Activated CD4-positive, alpha-beta T cell treated with anti-CD3 and anti-CD28 coated beads, Interleukin-2, Interleukin-4, amounts not matched to agents 100 ng/mL and 50 ng/mL, durations not matched to agents 16 hours and 8 hours (primary cell): ENCODE results near the gene COG4.
"Not testable (repeated sequence)": the region's sequence is repeated elsewhere in the genome, so short reads cannot be mapped to it uniquely, and the experiment has no call there.

ENCODE experiments used
- DNase-seq: peaks from one replicate; pipeline ENCODE4 v3.0.0-alpha.2; 2020; ENCODE audit warnings: low spot score

COG4 gene

DNA sequence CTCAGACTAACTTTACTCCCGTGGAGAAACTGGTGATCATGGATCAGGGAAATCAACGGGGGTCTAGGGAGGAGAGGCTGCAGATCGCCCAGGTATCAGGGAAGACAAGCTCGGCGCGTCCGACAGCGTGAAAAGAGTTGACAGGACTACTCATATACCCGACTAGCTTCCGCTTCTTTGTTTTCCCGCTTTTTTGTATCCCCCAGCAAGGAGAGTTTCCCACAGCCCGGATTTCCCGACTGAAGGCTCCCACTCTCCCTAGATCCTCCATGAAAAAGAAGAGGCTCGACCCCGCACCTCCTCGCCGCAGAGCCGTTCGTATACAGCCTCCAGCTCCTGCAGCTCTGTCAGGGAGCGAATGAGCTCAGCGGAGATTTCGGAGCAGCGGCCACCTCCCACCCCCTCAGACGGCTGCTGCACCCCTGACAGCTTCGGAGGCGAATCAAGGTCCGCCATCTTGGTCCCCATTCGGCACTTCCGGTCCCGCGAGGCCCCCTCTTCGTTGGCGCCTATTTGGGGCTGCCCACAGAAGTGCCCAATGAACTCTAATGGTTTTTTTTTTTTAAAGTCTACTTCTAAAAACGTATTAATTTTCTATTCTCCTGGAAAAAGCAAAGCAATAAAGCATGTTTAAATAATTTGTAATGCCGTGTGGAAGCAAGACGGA lies at the start of gene COG4:
Gene COG4, minus strand, starts transcription at position 479 of the 667 bp plus-strand sequence. Its CDS starts 11 bp downstream, at position 468.
- peak; percentile 93 for DNase-seq

DNA sequence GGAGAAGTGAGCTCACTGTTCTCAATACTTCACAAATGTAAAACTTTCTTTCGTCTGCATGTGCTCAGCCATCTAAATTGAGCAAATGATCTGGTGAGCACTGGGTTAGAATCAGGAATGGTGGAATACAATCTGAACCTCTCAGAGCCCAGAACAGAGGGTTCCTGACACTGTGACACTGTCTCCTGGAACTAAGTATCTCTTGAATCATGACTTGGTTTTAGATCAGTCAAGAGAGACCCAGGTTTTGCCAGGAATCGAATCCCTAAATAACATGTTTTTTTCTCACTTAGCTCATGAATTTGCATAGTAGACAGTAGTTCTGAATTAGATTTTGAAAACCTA lies 49.5 kb upstream of the COG4 start:
- DNase-seq: no peak

DNA sequence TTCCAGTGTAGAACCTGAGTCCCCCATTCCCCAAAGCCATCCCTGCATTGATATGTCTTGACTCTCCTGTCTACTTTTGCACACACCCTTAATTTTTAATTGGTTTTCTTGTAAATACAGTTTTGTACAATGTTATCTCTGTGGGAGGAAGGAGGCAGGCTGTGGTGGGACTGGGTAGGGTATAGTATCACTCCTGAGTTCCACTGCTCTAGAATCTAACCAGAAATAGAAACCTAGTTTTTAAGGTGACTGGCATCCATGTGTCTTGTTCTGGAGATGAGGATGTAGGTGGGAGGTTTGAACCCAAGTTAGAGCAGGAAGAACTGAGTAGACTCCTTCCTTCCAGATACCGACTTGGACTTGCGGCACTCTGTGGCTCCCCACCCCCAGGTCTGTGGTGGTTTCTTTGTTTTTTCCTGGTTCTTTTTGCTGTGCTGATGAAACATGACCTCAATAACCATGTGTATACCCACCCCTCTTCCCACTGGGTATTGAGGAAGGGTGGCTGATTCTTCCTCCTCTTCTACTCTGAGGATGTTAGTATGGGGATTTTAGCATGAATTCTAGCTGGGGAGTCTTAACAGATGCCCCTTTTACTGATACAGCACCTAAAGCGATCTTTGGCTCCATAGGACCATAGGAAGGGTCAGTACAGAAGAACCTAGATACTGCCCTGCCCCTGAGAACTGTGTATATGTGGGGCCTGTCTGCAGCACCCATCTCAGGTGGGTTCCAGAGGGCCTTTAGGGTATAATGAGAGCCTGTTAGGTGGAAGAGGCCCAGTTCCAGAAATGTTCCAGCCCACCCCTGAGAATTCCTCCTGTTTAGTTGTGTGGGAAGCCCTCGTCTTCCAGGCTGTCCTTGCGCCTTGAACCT lies 48.9 kb upstream of the COG4 start:
- no peak for DNase-seq

DNA sequence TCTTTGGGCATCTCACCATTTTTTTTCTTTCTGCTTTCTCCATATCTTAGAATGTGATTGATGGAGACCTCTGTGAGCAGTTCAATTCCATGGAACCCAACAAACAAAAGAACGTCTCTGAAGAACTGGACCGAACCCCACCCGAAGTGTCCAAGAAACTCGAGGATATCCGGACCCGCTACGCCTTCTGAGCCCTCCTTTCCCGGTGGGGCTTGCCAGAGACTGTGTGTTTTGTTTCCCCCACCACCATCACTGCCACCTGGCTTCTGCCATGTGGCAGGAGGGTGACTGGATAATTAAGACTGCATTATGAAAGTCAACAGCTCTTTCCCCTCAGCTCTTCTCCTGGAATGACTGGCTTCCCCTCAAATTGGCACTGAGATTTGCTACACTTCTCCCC lies 48.3 kb upstream of the COG4 start:
- no peak for DNase-seq

DNA sequence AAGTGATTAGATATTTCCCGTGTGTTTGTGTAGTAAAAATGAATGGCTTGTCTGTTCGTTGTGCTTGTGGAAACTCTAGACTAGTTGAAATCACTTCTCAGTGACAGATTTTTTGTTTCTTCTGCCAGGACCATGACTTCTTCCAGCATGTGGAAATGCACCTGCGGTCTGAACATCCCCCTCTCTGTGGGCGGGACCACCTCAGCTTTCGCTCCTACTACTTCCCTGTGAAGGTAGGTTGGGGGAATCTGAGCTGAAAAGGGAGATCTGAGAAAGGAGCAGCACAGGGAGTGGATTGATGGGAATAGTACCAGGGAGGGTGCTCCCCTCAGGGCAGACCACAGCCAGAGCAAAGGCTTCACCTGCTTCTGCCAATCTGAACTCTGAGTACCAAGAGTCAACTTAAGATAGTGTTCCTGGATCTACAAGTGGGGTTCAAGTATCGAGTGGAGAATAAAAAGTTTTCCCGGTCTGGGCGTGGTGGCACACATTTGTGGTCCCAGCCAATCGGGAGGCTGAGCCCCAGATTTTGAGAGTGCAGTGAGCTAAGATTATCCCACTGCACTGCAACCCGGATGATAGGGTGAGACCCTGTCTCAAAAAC lies 47.7 kb upstream of the COG4 start:
- no peak for DNase-seq

DNA sequence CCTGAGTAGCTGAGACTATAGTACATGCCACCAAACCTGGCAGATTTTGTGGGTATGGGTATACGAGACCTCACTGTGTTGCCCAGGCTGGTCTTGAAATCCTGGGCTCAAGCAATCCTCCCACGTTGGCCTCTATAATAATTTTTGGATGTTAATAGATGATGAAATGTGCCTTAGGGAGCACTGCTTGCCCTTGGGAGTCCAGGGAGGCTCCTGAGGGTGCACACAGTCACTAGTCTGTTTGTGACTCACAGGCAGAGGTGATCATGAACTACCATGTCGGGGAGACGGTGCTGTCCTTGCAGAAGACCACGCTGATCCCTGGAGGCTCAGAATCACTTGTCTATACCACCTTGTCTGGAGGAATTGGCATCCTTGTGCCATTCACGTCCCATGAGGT lies 46.4 kb upstream of the COG4 start:
- DNase-seq: no peak

DNA sequence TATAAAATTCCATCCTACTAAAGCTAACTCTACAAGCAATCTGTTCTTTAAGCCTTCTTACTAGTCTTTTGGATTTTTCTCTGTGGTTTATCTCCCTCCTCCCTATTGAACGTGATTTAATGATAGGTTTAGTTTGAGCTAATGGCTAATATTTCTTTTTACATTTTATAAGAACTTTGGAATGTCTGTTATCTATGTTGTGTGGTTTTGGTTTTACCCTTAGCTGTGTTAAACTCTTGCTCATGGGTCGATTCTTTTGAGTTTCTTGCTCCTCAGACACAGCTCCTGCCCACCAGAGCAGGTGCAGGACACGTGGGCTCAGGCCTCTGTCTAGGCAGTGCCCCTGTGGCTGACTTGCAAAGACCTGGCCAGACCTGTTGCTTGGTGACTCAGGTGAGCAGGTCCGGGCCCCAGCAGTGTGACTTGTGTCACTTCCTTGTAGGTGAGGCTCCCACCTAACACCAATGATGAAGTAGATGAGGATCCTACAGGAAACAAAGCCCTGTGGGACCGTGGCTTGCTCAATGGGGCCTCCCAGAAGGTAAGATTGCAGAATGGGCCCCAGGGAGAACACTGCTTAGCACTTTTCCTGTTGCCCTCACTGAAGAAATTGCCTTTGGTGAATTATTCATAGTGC lies 45.4 kb upstream of the COG4 start:
- no peak for DNase-seq

DNA sequence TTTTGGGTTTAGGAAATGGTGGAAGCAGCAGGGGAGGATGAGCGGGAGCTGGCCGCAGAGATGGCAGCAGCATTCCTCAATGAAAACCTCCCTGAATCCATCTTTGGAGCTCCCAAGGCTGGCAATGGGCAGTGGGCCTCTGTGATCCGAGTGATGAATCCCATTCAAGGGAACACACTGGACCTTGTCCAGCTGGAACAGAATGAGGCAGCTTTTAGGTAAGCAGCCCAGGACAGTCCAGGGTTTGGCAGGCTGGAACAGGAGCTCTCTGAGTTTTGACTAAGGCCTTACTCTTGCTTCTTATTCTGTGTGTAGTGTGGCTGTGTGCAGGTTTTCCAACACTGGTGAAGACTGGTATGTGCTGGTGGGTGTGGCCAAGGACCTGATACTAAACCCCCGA lies 41.7 kb upstream of the COG4 start:
- DNase-seq: no peak

DNA sequence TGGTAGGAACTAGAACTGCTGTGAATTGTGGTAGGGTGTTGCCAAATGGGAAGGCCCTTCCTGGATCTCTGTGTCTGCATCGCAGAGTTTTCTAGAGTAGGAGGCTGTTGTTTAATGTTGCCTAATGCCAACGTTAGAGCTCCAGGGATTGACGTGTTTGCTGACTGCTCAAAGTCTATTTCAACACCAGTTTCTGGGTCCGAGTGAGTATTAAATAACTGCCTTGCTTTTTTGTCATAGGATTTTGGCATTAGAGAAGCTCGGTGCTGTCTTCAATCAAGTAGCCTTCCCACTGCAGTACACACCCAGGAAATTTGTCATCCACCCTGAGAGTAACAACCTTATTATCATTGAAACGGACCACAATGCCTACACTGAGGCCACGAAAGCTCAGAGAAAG lies 40.3 kb upstream of the COG4 start:
- no peak for DNase-seq

DNA sequence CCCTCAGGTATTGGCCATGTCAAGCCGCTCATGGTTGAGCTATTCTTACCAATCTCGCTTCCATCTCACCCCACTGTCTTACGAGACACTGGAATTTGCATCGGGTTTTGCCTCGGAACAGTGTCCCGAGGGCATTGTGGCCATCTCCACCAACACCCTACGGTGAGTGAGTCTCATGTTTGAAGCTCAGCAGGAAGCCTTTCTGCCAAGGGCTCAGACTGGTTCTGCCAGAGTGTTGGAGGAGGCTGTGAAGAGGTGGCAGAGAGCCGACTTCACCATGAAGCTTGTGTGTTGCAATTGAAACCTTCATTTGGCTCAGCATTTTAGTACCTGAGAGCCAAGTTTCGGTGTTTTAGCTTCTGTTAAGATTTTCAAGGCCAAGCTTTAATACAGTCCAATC lies 38.3 kb upstream of the COG4 start:
- DNase-seq: no peak

DNA sequence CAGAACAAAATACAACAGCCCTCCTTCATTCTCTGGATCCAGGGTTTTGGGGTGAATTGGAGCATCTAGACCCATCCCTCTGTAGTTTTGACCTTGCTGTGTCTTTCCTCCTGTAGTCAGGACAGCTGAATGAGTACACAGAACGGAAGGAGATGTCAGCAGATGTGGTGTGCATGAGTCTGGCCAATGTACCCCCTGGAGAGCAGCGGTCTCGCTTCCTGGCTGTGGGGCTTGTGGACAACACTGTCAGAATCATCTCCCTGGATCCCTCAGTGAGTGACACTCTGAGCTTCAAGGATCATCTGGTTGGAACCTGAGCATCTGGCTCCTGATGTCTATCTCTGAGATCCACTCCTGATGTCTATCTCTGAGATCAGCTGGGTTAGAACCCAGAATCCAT lies 32.7 kb upstream of the COG4 start:
- no peak for DNase-seq

DNA sequence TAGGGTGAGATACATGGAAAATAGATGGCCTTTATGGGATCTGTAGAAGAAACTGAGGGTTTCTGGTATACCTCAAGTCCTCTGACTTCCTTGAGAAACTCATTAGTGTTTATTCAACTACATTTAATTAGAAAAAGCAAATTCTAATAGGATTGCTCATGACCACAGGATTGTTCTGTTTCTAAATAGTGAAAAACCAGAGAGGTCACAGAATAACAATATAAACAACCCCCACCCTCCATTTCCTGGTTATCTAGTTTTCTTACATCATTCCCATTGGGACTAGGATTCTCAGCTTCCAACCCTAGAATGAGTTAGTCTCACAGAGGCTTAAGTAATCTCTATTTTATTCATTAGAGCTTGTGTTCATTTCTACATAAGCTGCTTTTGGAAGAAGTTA lies 30.3 kb upstream of the COG4 start:
- no peak for DNase-seq

DNA sequence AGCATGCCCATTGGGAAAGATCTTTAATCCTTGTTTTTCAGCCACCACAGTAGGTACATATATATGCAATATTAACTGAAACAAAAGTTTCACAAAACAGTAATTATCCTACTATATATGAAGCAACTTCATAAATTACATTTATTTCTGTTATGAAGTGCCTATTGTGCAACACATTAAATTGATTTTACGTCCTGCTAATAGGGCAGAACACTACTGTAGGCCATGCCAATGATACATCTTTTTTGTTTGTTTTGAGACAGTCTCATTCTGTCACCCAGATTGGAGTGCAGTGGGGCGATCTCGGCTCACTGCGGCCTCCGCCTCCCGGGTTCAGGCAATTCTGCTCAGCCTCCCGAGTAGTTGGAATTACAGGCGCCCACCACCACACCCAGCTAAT lies 29.3 kb upstream of the COG4 start:
- DNase-seq: no peak

DNA sequence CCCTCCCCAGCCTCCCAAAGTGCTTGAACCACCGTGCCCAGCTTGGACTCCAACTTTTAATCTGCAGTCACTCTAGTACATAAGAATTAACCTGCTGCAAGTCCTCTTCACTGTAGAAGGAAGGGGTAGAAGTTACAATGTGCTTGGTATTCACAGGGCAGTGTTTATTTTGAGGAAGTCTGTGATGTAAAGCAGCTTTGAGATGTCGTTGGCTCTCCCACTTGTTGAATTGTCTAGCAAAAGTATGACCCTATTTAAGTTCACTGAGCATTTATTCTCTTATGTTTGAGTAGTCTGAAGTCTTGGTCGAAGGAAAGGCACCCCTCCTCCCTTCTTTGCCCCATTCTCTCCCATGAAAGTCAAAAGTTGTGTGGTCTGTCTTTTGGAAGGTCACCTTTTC lies 28.4 kb upstream of the COG4 start:
- no peak for DNase-seq

DNA sequence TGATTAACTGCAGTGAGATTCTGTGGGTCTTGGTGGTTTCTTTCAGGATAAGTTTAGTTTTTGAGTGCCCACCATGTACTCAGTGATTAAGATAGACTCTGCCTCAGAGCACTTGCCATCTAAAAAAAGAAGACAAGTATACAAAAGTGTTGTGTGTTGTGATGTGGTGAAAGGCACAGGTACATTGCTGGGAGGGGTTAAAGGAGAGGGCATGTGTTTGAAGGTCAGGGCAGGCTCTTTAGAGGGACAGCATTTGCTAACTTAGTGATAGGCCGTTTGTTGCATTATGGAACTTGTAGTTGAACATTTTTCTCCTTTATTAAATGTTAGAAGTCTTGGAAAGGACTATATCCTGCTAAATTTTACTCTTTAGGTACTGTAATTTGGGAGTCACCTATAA lies 26.7 kb upstream of the COG4 start:
- no peak for DNase-seq

DNA sequence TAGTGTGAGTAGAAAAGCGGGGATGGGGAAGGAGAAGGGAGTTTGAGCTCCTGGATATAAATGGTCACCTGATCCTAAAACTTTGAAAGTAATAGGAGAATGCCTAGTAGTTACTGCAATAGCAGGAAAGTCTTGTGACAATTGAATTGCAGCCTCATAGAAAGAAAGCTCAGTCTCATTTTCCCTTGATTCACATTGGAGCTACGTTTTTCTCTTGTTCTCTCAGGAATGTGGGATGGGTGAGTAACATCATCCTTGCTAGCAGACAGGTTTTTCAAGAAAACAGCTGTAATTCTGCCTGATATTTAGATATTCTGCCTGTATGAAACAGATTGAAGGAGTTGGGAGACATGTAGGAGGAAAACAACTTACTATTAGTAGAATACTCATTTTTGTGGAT lies 25.6 kb upstream of the COG4 start:
- no peak for DNase-seq

DNA sequence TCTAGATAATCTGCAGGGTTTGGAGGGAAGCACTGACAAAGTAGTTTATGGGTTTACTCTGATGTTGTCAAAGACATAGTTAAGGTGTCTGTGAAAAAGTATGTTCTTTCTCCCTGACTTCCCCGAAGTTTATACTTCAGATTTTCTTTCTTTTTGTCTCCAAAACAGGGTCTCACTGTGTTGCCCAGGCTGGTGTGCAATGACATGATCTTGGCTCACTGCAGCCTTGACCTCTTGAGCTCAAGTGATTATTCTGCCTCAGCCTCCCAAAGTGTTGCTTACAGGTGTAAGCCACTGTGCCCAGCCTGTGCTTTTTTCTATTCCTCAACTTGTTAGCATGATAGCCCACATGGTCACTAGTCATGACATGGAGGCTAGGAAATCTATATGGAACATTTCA lies 21.2 kb upstream of the COG4 start:
- no peak for DNase-seq

DNA sequence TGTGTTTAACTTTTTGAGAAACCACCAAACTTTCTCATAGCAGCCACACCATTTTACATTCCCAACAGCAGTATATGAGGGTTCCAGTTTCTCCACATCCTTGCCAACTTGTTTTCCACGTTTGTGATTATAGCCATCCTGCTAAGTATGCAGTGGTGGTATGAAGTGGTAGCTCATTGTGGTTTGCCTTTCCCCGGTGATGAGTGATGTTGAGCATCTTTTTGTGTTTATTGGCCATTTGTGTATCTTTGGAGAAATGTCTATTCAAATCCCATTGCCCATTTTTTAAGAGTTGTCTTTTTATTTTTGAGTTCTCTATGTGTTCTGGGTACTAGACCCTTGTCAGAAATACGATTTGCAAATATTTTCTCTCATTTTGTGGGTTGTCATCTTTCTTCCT lies 17.6 kb upstream of the COG4 start:
- DNase-seq: no peak

DNA sequence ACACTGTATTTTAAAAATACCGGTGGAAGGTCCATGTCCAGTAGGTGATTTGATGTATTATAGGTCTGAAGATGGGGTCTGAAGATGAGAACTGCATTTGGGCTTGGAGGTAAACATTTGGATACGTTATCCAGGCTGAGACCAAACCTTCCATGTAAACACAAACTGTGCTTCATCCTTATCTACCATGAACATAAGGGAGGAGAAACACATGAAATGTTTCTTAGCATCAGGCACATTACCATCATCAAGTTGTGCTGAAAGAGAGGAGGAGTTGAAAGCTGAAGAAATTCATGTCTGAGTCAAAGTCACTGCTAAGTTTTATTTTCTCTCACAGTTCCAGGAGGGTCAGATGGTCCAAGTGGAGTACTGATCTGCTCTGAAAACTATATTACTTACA lies 11.6 kb upstream of the COG4 start:
- DNase-seq: no peak

DNA sequence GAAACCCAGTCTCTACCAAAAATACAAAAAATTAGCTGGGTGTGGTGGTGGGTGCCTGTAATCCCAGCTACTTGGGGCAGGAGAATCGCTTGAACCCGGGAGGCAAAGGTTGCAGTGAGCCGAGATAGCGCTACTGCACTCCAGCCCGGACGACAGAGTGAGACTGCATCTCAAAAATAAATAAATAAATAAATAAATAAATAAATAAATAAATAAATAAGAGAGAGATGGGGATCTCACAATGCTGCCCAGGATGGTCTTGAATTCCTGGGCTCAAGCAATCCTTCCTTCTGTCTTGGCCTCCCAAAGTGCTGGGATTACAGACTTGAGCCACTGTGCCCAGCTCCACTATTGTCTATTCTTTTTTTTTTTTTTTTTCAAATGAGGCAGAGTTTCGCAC lies 6.6 kb upstream of the COG4 start:
- DNase-seq: not testable (repeated sequence)

DNA sequence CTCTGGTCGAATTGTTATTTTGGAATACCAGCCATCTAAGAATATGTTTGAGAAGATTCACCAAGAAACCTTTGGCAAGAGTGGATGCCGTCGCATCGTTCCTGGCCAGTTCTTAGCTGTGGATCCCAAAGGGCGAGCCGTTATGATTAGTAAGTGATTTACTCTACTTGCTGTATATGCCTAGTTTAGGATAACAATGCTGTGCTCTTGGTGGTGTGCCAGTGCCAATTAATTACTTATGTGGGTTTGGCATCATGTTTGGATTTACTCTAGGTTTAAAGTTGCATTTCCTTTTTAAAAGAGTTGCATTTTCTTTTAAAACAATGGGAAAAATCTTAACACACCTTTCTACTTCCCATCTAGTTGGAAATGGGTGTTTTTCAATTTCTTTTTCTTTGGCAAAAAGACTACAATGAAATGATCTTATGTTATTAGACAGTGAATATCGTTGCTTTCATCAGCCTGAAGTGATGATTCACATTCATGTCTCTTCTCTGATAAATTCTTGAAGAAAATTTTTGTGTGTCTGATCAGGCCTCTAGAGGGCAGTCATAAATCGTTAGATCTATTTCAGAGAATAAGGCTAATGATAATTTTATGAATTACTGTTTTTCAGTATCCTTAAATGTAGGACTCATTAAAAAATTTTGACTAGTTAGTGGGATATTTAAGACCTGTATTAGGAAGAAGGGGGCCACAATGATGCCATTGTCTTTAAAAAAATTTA lies 5.9 kb upstream of the COG4 start:
- DNase-seq: peak; percentile 38

DNA sequence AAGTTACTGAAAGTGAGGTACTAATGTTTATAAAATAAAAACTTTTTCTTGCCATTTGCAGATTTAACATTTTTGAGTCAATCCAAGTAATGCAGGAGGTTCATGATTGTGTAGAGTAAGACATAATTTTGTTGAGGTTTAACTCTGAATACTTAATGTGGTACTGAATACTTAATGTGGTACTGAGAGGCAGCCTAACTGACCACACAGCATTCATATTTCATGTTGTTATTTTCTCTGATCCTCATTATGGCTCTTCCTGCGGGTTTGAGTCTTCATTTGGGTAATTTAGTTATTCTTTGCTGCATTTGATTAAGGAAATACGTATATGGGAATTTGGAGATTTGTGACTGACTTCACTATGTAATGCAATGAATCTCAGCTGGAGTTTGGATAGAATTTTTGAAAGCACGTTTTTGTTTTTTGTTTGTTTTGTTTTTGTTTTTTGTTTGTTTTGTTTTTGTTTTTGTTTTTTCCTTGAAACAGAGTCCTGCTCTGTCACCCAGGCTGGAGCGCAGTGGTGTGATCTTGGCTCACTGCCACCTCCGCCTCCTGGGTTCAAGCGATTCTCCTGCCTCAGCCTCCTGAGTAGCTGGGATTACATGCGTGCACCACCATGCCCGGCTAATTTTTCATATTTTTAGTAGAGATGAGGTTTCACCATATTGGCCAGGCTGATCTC lies 4.1 kb upstream of the COG4 start:
- no peak for DNase-seq
